Upper lobe of right lung (tissue), 1 donor: ENCODE measurements around the gene TLR5. TPM values are rescaled to one million over a fixed set of nuclear protein-coding genes. Genes with fewer than 3 reads are reported as not detected.

Source experiments
- ATAC-seq: fragments of 200-7000 bp; cut with Tn5 transposase; one replicate; pipeline ENCODE4 v1.9.1; 2020; ENCODE audit warnings: mild to moderate bottlenecking, moderate library complexity
- DNase-seq: peaks from one replicate; pipeline ENCODE4 v3.0.0-alpha.2; 2020
- H3K27ac ChIP-seq: fragments of 200-600 bp; one replicate; pipeline ENCODE4 v1.8.0; 2022
- H3K27me3 ChIP-seq: fragments of 200-600 bp; one replicate; pipeline ENCODE4 v1.8.0; 2022; ENCODE audit warnings: mild to moderate bottlenecking
- H3K36me3 ChIP-seq: fragments of 200-600 bp; one replicate; pipeline ENCODE4 v1.8.0; 2022
- H3K4me1 ChIP-seq: fragments of 200-600 bp; one replicate; pipeline ENCODE4 v1.8.0; 2022
- H3K4me3 ChIP-seq: fragments of 200-600 bp; one replicate; pipeline ENCODE4 v1.8.0; 2022; ENCODE audit warnings: mild to moderate bottlenecking
- H3K9me3 ChIP-seq: fragments of 200-600 bp; one replicate; pipeline ENCODE4 v1.8.0; 2022
- CTCF ChIP-seq: fragments of 200-600 bp; IDR thresholded peaks from one replicate; pipeline ENCODE4 v1.8.0; 2022; ENCODE audit warnings: antibody characterized with exemption
- intact Hi-C: fragments of 100-400 bp; cut with DNase I; formaldehyde crosslinking; loops from one replicate; pipeline ENCODE4 v1.11.0; 2022
- total RNA-seq: library from RNA; stranded (reverse); fragmentation: NEBNext Ultra II Directional; extraction: Animal tissue kit (Norgen Biotek cat#: 25700); gene quantifications from one replicate; pipeline ENCODE4 v1.2.1, GENCODE V29; 2021
- donor health status: DM: no; HTN: yes; CAD: no; lungs with severe emphysema.

TLR5 gene
- total RNA-seq, 1 donor from 2014 or later, result 22.3 TPM

GRCh38 chr1:223082914-223083313 lies 60.1 kb downstream of the TLR5 start:
- intact Hi-C loops, result loop anchor here (5.0 to 10.0 kb wide), 2 partner anchors 288 to 341 kb away; no protein-coding TSS in a partner anchor
- ATAC-seq, result no peak
- Histone ChIP-seq H3K4me1 (peaks cover 3% of the 10 kb centered on the region), H3K9me3 (no peaks in the 10 kb centered on the region), H3K27me3 (no peaks in the 10 kb centered on the region), H3K27ac (no peak overlapping the region), H3K4me3 (no peak overlapping the region), H3K36me3 (no peaks in the 10 kb centered on the region)
- TF ChIP-seq CTCF, result no peak
- DNase-seq, result no peak

- Histone ChIP-seq H3K36me3 (no peaks in the 10 kb centered on the region), H3K4me1 (peaks cover 4% of the 10 kb centered on the region), H3K4me3 (peak overlapping the region; percentile 45), H3K9me3 (no peaks in the 10 kb centered on the region), H3K27me3 (no peaks in the 10 kb centered on the region), H3K27ac (peak overlapping the region; percentile 73)
- peak; percentile 94 for TF ChIP-seq CTCF
- ATAC-seq (peak; percentile 95), DNase-seq (peak; percentile 93)
- intact Hi-C loops, result loop anchor here (5.0 to 10.0 kb wide), 2 partner anchors 287 to 339 kb away; no protein-coding TSS in a partner anchor
Measured at GRCh38 chr1:223081181-223081994, 61.7 kb downstream of the TLR5 start.

- DNase-seq (no peak), ATAC-seq (no peak)
- intact Hi-C loops, result no loop called here
- no peak overlapping the region for H3K4me3 ChIP-seq
- no peaks in the 10 kb centered on the region for H3K36me3 ChIP-seq
- H3K27ac ChIP-seq, result no peak overlapping the region
- H3K9me3 ChIP-seq, result no peaks in the 10 kb centered on the region
- H3K4me1 ChIP-seq, result peaks cover 9% of the 10 kb centered on the region
- H3K27me3 ChIP-seq, result no peaks in the 10 kb centered on the region
- TF ChIP-seq CTCF, result no peak
Measured at GRCh38 chr1:223079498-223079897, 63.5 kb downstream of the TLR5 start.

GRCh38 chr1:223077247-223077833 lies 65.7 kb downstream of the TLR5 start:
- H3K27ac ChIP-seq, result no peak overlapping the region
- no peak overlapping the region for H3K4me3 ChIP-seq
- H3K9me3 ChIP-seq, result no peaks in the 10 kb centered on the region
- H3K27me3 ChIP-seq, result no peaks in the 10 kb centered on the region
- H3K4me1 ChIP-seq, result peaks cover 9% of the 10 kb centered on the region
- TF ChIP-seq CTCF, result peak; percentile 41
- no peaks in the 10 kb centered on the region for H3K36me3 ChIP-seq
- DNase-seq, result no peak
- ATAC-seq, result peak; percentile 46
- intact Hi-C loops, result no loop called here

- Histone ChIP-seq H3K27ac (peak overlapping the region; percentile 17), H3K9me3 (no peaks in the 10 kb centered on the region), H3K36me3 (no peaks in the 10 kb centered on the region), H3K4me3 (no peak overlapping the region), H3K27me3 (no peaks in the 10 kb centered on the region), H3K4me1 (peaks cover 9% of the 10 kb centered on the region)
- TF ChIP-seq CTCF, result no peak
- DNase-seq (no peak), ATAC-seq (no peak)
- intact Hi-C loops, result no loop called here
Measured at GRCh38 chr1:223076362-223076761, 66.7 kb downstream of the TLR5 start.
